Measurements from ENCODE around the gene CACNA1S.

- TF ChIP-seq CTCF (IDR thresholded peaks at IDR 0.05 in 8 of 11, conservative IDR thresholded peaks at IDR 0.05 in 3 of 11) (peak in 8 of 11 experiments; percentile 21 to 64 (median 51)), POLR2AphosphoS5 (IDR thresholded peaks at IDR 0.05) (no peak), POLR2A (IDR thresholded peaks at IDR 0.05) (no peak)
These were observed 26.1 kb downstream of the CACNA1S start for GRCh38 chr1:201085902-201086735.
